NB4 (cell line): ENCODE data around the gene RNF152.

Experiments used
- MYC ChIP-seq: IDR thresholded peaks from 2 replicates; pipeline ENCODE4 v1.6.1; 2011; ENCODE audit warnings: low read depth, low read length
- POLR2A ChIP-seq: IDR thresholded peaks from 2 replicates; pipeline ENCODE4 v1.6.1; 2011; ENCODE audit warnings: mild to moderate bottlenecking; ENCODE audit not compliant: insufficient read length; ENCODE audit errors: extremely low read depth
- TF ChIP-seq, protein P1 (sequence below): IDR thresholded peaks from one replicate; pipeline ENCODE4 v1.5.1; 2012; ENCODE audit warnings: low read depth, low read length
- TF ChIP-seq, protein P2 (sequence below): IDR thresholded peaks from 2 replicates; pipeline ENCODE4 v1.6.1; 2011; ENCODE audit warnings: low read depth, low read length

DNA sequence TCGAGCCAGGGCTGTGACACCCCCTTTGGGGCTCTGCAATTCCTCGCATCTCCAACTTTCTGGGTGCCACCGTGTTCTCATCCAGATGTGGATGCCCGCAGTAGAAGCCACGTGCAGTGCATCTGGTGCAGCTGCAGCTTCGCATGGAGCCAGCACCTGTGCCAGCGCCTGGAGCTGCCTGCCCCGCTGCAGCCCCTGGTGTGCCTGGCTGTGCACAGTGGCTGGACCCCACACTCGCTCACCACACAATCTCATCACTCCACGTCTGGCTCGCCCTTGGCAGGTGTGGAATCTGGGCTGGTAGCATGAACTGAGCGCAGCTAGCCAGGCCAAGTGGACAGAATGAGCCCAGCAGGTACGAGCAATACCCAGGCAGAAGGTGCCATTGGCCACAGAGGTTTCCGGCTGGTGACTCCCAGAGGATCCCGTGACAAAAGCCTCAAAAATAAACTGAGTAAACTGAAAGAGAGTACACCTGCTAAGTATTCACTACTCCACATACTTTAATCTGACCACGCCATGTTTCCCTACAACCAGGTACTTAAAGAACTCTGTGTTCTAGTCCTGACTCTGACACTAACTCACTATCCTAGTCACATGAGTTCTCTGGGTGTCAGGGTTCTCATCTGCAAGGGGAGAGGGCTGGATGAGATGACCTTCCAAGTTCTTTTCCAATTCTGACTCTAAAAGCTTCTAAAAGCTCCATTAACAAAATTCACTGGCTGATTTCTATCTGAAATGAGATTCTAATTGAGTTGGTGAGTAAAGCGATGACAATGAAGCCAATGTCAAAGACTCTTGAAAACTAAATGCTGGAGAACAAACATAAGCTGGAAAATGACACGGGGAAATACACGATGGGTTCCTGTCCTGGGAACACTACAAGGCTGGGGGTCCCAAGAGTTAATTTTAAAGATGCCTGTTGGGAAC, 37.1 kb downstream of the RNF152 start:
- TF ChIP-seq, protein P1, sequence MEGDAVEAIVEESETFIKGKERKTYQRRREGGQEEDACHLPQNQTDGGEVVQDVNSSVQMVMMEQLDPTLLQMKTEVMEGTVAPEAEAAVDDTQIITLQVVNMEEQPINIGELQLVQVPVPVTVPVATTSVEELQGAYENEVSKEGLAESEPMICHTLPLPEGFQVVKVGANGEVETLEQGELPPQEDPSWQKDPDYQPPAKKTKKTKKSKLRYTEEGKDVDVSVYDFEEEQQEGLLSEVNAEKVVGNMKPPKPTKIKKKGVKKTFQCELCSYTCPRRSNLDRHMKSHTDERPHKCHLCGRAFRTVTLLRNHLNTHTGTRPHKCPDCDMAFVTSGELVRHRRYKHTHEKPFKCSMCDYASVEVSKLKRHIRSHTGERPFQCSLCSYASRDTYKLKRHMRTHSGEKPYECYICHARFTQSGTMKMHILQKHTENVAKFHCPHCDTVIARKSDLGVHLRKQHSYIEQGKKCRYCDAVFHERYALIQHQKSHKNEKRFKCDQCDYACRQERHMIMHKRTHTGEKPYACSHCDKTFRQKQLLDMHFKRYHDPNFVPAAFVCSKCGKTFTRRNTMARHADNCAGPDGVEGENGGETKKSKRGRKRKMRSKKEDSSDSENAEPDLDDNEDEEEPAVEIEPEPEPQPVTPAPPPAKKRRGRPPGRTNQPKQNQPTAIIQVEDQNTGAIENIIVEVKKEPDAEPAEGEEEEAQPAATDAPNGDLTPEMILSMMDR = no peak
- TF ChIP-seq, protein P2, sequence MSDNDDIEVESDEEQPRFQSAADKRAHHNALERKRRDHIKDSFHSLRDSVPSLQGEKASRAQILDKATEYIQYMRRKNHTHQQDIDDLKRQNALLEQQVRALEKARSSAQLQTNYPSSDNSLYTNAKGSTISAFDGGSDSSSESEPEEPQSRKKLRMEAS = no peak
- no peak for TF ChIP-seq POLR2A
- TF ChIP-seq MYC = no peak
